MCF 10A (cell line): ENCODE measurements around the gene BMERB1. TPM values are rescaled to one million over a fixed set of nuclear protein-coding genes. Genes with fewer than 3 reads are reported as not detected.

Source experiments
- BruUV-seq: library from RNA; stranded (reverse); fragments of 400-500 nt; replicated peaks from 2 replicates; lab custom pipeline; 2021; lab: Mats Ljungman, UMichigan
- CTCF ChIA-PET: fragments of 300-600 bp; sonication (Branson Sonifier 250); formaldehyde crosslinking; extraction: SDS; loops from one replicate; lab custom pipeline; 2021; ENCODE audit warnings: antibody characterized with exemption, inconsistent platforms; lab: Yijun Ruan, JAX
- POLR2A ChIA-PET: fragments of 300-600, 350-650 bp; sonication (Branson Sonifier 250); formaldehyde crosslinking; extraction: SDS; loops from one replicate; lab custom pipeline; 2020; ENCODE audit warnings: antibody characterized with exemption, inconsistent platforms; lab: Yijun Ruan, JAX
- DNase-seq: peaks from one replicate; pipeline ENCODE4 v3.0.0-alpha.2; 2018; ENCODE audit not compliant: unreplicated experiment
- H3K27ac Mint-ChIP-seq: one replicate; pipeline ENCODE4 v1.8.0; 2022; ENCODE audit warnings: mild to moderate bottlenecking, low read depth, mixed read lengths; ENCODE audit not compliant: unreplicated experiment
- H3K27me3 Mint-ChIP-seq: one replicate; pipeline ENCODE4 v1.8.0; 2022; ENCODE audit warnings: mixed read lengths; ENCODE audit not compliant: insufficient read depth, unreplicated experiment
- H3K36me3 Mint-ChIP-seq: one replicate; pipeline ENCODE4 v1.8.0; 2022; ENCODE audit warnings: mild to moderate bottlenecking, moderate library complexity, mixed read lengths; ENCODE audit not compliant: insufficient read depth, unreplicated experiment
- H3K4me1 Mint-ChIP-seq: one replicate; pipeline ENCODE4 v1.8.0; 2022; ENCODE audit warnings: mixed read lengths; ENCODE audit not compliant: insufficient read depth, unreplicated experiment
- H3K4me3 Mint-ChIP-seq: one replicate; pipeline ENCODE4 v1.8.0; 2022; ENCODE audit warnings: mild to moderate bottlenecking, moderate library complexity, mixed read lengths; ENCODE audit not compliant: unreplicated experiment
- H3K9me3 Mint-ChIP-seq: one replicate; pipeline ENCODE4 v1.8.0; 2022; ENCODE audit warnings: mixed read lengths; ENCODE audit not compliant: unreplicated experiment
- intact Hi-C: fragments of 100-400 bp; cut with micrococcal nuclease; formaldehyde crosslinking; loops from 2 replicates; pipeline ENCODE4 v1.14.1; 2022
- total RNA-seq: library from RNA; stranded (reverse); gene quantifications from 2 replicates; pipeline ENCODE4 v1.2.3, GENCODE V29; 2022
- TF ChIP-seq, protein P1 (sequence below): fragments of 200-600 bp; IDR thresholded peaks from one replicate; pipeline ENCODE4 v1.8.0; 2022; ENCODE audit warnings: antibody characterized with exemption, mild to moderate bottlenecking; ENCODE audit not compliant: unreplicated experiment

BMERB1 gene
- total RNA-seq, 1 experiment from 2014 or later, result 3.3 TPM

DNA sequence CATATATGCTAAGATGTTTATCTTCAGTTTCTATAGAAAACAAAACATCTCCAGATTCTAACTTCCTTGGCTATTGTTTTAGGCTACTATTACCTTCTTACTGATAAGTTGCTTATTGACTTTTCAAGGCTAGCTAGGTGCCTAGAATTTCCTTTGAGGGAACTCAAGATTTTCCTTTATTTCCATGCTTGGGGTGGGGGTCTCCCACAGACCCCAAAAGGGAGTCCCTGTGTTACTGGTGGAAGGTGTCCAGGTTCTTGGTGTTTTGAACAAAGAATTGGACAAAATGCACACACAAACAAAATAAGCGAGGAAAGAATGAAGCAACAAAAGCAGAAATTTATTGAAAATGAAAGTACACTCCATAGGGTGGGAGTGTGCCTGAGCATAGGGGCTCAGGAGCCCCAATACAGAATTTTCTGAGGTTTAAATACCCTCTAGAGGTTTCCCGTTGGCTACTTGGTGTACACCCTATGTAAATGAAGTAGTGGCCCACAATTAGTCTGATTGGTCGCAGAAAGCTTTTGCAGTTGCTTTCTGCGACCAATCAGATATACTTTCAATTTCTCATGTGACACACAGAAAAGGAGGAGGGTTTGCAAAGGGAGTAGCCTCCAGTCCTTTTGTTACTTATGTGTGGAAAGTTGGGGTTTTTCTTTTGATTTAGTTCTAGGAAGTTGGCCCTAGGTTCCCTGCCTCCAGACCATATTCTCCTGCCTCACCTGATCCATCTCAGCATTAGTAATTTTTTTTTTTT is 141.1 kb downstream of the BMERB1 start:
- Mint-ChIP-seq H3K27me3 (no peaks in the 10 kb centered on the region), H3K36me3 (no peaks in the 10 kb centered on the region), H3K4me1 (peaks cover 29% of the 10 kb centered on the region), H3K9me3 (no peaks in the 10 kb centered on the region), H3K27ac (peak overlapping the region; percentile 75), H3K4me3 (no peak overlapping the region)
- no TSS peak for BruUV-seq
- CTCF ChIA-PET, result interaction anchor here (0.9 kb wide), 1 partner anchor 12 kb away, joined by 8 read pairs; no protein-coding TSS in a partner anchor
- DNase-seq, result peak; percentile 19
- intact Hi-C loops, result no loop called here
- POLR2A ChIA-PET, result interaction anchor here (1.1 to 1.7 kb wide), 4 partner anchors 12 to 93 kb away, joined by 3 to 12 read pairs (median 6); partner anchors contain the start of gene MARF1
- TF ChIP-seq, protein P1, sequence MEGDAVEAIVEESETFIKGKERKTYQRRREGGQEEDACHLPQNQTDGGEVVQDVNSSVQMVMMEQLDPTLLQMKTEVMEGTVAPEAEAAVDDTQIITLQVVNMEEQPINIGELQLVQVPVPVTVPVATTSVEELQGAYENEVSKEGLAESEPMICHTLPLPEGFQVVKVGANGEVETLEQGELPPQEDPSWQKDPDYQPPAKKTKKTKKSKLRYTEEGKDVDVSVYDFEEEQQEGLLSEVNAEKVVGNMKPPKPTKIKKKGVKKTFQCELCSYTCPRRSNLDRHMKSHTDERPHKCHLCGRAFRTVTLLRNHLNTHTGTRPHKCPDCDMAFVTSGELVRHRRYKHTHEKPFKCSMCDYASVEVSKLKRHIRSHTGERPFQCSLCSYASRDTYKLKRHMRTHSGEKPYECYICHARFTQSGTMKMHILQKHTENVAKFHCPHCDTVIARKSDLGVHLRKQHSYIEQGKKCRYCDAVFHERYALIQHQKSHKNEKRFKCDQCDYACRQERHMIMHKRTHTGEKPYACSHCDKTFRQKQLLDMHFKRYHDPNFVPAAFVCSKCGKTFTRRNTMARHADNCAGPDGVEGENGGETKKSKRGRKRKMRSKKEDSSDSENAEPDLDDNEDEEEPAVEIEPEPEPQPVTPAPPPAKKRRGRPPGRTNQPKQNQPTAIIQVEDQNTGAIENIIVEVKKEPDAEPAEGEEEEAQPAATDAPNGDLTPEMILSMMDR, result no peak

DNA sequence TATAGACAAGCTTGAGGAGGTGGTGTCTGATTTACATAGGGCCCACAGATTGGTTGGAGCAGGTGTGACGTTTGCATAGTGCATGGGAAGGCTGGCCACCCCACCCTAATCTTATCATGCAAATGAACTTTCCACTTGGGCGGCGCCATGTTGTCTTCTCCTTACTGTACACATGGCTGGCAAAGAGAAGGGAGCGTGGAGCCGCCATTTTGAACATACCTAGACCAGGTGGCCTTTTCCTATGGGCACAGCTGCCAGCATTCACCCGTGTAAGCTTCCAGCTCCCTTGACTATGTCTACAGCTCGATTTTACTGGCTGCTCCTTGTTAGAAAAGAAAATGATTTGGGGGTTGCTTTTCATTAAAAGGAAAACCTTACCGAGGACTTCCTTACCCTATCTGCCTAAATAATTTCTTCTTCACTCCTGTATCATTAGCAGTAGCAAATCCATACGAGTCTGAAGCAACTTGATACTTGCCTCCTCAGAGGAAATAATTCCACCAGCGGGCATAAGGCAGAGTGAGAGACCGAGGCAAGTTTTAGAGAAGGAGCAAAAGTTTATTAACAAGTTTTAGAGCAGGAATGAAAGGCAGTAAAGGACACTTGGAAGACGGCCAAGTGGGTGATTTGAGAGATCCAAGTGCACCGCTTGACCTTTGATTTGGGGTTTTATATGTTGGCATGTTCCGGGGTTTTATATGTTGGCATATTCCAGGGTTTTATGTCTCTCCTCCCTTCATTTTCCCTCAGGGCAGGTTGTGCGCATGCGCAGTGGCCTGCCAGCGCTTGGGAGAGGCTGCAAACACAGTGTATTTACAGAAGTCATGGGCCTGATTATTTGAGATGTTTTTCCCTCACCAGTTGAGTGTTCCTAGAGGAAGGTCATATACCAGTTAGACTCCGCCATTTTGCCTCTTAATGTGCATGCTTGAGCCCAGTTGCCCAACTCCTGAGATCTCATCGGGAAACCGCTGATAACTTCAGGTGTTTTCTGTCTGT is 142.9 kb downstream of the BMERB1 start:
- ChIA-PET CTCF (no interaction called here), POLR2A (interaction anchor here (0.6 to 1.7 kb wide), 4 partner anchors 11 to 66 kb away, joined by 3 to 12 read pairs (median 6); partner anchors contain the start of gene MARF1)
- Mint-ChIP-seq H3K36me3 (no peaks in the 10 kb centered on the region), H3K4me3 (no peak overlapping the region), H3K9me3 (no peaks in the 10 kb centered on the region), H3K4me1 (peaks cover 21% of the 10 kb centered on the region), H3K27ac (peak overlapping the region; percentile 75), H3K27me3 (no peaks in the 10 kb centered on the region)
- intact Hi-C loops, result no loop called here
- BruUV-seq, result no TSS peak
- TF ChIP-seq, protein P1, result no peak
- DNase-seq, result peak; percentile 44

DNA sequence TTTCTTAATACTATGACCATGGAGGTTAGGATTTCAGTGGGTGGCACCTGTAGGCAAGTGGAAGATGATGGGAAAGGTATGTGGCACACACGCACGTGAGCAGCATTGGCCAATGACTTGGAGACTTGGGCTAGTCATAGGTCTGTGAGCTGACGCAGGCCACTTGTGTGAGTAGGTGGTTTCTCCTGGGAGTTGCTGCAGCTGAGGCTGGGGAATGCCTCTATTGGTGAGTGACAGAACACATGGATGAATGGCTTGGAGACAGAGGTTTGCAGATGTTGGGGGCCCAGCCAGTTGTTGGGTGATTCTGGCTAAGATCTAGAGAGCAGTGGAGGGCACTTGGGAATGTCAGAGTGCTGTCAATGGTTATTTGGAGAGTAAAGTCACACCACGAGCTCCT is 144.4 kb downstream of the BMERB1 start:
- Mint-ChIP-seq H3K4me1 (peaks cover 9% of the 10 kb centered on the region), H3K36me3 (no peaks in the 10 kb centered on the region), H3K27ac (no peak overlapping the region), H3K4me3 (no peak overlapping the region), H3K27me3 (no peaks in the 10 kb centered on the region), H3K9me3 (no peaks in the 10 kb centered on the region)
- intact Hi-C loops, result no loop called here
- BruUV-seq, result no TSS peak
- POLR2A ChIA-PET, result no interaction called here
- CTCF ChIA-PET, result interaction anchor here (0.6 kb wide), 1 partner anchor 154 kb away, joined by 3 read pairs; no protein-coding TSS in a partner anchor
- peak; percentile 18 for DNase-seq
- TF ChIP-seq, protein P1, result no peak
